ENCODE data around the gene TOLLIP.

DNA sequence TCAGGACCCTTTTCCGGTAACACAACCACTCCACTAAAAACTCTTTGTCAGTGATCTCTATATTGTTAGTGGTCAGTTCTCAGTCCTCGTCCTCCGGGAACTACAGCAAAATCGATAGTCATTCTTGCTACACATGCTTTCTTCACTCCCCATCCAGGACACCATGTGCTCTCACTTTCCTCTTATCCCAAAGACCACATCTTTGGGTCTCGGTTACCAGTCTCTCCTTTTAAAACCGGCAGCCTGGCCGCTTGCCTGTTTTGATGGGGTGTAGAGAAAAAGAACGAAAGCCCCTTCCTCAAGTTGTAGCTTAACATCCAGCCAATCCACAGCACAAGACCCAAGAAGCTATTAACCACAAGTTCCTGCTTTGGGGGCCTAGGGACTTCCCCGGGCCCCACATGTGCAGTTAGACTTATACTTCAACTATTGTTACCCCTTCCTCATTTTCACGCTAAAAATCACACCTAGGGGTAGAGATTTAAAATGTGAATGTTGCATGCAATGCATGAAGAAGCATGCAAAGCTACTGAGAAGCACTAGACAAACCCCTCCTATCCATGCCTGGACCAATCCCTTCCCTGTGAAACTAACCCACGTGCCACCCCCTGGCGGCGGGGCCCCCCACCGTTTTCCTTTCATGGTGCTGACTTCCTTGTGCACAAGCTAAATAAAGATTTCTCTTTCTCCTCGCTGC is 1.5 kb upstream of the TOLLIP start:
- TF ChIP-seq, protein P1, sequence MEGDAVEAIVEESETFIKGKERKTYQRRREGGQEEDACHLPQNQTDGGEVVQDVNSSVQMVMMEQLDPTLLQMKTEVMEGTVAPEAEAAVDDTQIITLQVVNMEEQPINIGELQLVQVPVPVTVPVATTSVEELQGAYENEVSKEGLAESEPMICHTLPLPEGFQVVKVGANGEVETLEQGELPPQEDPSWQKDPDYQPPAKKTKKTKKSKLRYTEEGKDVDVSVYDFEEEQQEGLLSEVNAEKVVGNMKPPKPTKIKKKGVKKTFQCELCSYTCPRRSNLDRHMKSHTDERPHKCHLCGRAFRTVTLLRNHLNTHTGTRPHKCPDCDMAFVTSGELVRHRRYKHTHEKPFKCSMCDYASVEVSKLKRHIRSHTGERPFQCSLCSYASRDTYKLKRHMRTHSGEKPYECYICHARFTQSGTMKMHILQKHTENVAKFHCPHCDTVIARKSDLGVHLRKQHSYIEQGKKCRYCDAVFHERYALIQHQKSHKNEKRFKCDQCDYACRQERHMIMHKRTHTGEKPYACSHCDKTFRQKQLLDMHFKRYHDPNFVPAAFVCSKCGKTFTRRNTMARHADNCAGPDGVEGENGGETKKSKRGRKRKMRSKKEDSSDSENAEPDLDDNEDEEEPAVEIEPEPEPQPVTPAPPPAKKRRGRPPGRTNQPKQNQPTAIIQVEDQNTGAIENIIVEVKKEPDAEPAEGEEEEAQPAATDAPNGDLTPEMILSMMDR (IDR thresholded peaks at IDR 0.05): no peak
- TF ChIP-seq, protein P2, sequence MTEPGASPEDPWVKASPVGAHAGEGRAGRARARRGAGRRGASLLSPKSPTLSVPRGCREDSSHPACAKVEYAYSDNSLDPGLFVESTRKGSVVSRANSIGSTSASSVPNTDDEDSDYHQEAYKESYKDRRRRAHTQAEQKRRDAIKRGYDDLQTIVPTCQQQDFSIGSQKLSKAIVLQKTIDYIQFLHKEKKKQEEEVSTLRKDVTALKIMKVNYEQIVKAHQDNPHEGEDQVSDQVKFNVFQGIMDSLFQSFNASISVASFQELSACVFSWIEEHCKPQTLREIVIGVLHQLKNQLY (CRISPR knock-in tag; IDR thresholded peaks at IDR 0.05): no peak
- TF ChIP-seq, protein P3, sequence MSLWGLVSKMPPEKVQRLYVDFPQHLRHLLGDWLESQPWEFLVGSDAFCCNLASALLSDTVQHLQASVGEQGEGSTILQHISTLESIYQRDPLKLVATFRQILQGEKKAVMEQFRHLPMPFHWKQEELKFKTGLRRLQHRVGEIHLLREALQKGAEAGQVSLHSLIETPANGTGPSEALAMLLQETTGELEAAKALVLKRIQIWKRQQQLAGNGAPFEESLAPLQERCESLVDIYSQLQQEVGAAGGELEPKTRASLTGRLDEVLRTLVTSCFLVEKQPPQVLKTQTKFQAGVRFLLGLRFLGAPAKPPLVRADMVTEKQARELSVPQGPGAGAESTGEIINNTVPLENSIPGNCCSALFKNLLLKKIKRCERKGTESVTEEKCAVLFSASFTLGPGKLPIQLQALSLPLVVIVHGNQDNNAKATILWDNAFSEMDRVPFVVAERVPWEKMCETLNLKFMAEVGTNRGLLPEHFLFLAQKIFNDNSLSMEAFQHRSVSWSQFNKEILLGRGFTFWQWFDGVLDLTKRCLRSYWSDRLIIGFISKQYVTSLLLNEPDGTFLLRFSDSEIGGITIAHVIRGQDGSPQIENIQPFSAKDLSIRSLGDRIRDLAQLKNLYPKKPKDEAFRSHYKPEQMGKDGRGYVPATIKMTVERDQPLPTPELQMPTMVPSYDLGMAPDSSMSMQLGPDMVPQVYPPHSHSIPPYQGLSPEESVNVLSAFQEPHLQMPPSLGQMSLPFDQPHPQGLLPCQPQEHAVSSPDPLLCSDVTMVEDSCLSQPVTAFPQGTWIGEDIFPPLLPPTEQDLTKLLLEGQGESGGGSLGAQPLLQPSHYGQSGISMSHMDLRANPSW (CRISPR knock-in tag; conservative IDR thresholded peaks at IDR 0.05; ENCODE audit: low read depth): no peak
- TF ChIP-seq, protein P4, sequence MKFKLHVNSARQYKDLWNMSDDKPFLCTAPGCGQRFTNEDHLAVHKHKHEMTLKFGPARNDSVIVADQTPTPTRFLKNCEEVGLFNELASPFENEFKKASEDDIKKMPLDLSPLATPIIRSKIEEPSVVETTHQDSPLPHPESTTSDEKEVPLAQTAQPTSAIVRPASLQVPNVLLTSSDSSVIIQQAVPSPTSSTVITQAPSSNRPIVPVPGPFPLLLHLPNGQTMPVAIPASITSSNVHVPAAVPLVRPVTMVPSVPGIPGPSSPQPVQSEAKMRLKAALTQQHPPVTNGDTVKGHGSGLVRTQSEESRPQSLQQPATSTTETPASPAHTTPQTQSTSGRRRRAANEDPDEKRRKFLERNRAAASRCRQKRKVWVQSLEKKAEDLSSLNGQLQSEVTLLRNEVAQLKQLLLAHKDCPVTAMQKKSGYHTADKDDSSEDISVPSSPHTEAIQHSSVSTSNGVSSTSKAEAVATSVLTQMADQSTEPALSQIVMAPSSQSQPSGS (CRISPR knock-in tag; IDR thresholded peaks at IDR 0.05; ENCODE audit: borderline replicate concordance, low read depth): no peak

All from WTC11 (cell line).